DMS53 (cell line): ENCODE measurements around the gene SPESP1.
"Not testable (repeated sequence)": the region's sequence is repeated elsewhere in the genome, so short reads cannot be mapped to it uniquely, and the experiment has no call there.

Source experiments
- DNase-seq: peaks from one replicate; lab custom pipeline; 2025; lab: John Stamatoyannopoulos, UW

SPESP1 gene

DNA sequence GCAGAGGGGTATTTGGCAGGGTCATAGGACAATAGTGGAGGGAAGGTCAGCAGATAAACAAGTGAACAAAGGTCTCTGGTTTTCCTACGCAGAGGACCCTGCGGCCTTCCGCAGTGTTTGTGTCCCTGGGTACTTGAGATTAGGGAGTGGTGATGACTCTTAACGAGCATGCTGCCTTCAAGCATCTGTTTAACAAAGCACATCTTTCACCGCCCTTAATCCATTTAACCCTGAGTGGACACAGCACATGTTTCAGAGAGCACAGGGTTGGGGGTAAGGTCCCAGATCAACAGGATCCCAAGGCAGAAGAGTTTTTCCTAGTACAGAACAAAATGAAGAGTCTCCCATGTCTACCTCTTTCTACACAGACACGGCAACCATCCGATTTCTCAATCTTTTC, 33.4 kb downstream of the SPESP1 start:
- not testable (repeated sequence) for DNase-seq

DNA sequence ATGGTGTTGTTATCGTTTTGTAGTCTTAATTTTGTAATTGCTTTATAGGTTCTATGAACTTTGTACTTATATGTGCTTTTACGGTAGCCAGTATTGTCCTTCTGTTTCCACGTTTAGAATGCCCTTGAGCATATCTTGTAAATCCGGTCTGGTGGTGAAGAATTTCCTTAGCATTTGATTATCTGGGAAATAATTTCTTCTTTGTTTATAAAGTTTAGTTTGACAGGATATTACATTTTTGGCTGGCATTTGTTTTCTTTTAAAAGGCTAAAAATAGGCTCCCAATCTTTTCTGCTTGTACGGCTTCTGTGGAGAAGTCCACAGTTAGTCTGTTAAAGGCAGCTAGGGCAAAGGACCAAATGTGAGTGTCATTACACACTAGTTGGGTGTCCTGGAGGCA, 36.7 kb downstream of the SPESP1 start:
- DNase-seq: no peak

DNA sequence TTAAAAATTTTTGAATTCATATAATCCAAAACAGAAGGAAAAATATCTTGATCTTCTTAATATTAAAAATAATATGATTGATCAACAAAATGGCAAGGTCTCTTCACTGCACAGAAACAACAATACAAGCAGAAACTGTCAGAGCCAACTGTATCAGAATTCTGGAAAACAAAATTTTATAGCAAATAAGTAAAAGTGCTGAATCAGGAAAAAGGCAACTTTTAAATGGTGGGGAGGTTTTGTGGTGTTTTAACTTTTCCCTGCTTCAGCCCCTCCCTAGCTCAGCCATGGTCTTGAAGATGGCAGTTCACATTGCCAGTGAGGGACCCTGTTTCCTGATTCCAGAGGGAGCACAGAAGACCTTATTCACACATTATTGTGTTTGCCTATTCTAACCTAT, 37.6 kb downstream of the SPESP1 start:
- no peak for DNase-seq

DNA sequence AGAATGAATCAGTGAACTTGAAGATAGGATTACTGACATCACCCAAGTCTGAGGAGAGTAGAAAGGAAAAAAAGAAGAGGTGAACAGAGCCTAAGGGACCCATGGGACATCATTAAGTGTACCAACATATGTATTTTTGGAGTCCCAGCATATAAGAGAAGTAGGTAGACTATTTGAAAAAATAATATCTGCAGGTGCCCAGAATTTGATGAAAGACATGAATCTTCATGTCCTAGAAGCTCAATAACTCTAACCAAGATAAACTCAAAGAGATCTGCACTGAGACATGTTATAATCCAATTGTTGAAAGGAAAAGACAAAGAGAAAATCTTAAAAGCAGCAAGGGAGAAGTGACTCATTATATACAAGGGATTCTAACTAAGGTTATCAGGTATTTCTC, 39.0 kb downstream of the SPESP1 start:
- DNase-seq: no peak

DNA sequence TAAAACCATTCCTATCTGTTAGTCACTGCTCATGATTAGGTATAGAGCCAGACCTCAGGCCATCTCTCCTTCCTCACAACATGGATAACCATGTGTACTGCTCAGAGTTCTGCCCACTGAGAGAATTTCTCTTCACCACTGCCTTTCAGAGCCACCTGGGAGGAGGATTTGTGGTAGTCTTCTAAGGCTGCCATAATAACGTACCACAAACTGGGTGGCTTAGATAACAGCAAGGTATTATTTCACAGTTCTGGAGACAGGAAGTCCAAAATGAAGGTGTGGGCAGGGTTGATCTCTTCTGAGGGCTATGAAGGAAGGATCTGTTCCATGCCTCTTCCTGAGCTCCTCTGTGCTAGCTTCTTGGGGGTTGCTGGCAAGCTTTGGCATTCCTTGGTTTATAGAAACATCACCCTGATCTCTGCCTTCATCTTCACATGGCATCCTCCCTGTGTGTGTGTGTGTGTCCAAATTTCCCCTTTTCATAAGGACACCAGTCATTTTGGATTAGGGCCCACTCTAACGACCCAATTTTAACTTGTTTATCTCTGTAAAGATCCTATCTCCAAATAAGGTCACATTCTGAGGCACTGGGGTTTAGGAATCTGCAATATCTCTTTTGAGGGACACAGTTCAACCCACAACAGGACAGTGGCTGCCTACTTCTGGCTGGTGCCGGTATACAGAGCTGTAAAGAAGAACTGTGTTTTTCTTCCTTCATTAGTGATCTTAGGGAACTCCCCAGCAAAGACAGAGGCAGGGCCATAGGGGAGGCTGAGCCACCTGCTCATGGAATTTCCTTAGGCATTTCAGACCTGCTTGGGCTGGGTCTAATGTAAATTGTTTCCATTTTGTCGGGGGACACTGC, 42.1 kb downstream of the SPESP1 start:
- DNase-seq: no peak

GRCh38 chr15:68975651-68976160, 45.4 kb downstream of the SPESP1 start:
- DNase-seq: not testable (repeated sequence)

- not testable (repeated sequence) for DNase-seq
These were observed 47.1 kb downstream of the SPESP1 start for GRCh38 chr15:68977426-68977825.

DNA sequence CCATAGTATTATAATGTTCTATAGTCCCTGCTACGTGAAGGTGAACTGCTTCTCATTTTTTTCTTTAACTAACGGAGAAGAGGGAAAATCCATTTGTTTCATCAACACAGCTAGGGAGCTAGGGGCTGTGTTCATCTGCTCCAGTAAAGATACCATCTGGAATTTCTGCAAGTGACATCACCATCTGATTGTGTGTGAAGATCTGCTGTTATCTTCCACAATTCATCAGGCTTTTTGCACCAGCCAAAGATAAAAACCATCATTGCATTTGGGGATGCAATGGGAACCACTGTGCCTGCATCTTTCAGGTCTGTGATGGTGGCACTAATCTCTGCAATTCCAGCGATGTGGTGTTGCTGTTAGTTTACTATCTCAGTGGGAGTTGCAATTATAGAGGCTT, 48.7 kb downstream of the SPESP1 start:
- DNase-seq: no peak

DNA sequence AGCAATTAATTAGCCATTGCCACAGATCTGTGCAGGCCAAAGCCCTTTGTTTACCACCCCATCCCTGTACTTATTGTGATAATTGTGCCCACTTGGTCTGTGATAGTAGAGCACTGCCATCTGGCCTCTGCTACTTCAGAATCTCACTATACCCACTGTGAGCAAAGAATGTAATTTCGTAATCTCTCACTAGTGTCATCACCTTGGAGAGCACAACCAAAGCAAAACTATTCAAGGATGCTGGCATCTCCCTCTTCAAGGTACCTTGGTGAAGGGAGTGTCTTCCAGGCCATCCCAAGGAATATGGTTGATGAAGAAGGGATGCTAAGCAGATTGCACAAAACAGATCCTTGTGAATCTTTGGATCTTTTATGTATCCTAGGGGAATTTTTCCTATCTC, 49.5 kb downstream of the SPESP1 start:
- DNase-seq: no peak

DNA sequence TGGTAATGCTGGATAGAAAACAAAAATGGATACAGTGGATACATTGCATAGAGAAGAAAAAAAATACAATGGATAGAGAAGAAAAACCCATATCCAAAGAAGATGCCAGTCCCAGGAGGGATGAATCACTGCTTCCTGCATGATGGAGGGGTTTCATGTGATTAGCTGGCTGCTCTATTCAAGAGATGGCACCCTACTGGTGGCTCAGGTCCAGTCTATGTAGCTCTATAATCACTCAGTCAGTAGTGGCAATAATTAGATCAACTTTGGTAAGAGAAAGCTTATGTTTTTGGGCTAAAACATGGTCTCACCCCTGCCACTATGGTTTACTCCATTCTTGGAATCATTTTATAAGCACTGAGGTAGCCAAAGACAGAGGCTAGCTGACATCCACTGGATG, 50.5 kb downstream of the SPESP1 start:
- no peak for DNase-seq

- DNase-seq: no peak
These were observed 51.6 kb downstream of the SPESP1 start for GRCh38 chr15:68981941-68982340.

GRCh38 chr15:68982976-68983563, 52.7 kb downstream of the SPESP1 start:
- DNase-seq: no peak

- DNase-seq: no peak
These were observed 53.7 kb downstream of the SPESP1 start for GRCh38 chr15:68983961-68984481.

GRCh38 chr15:68984586-68984985, 54.3 kb downstream of the SPESP1 start:
- DNase-seq: no peak

- no peak for DNase-seq
These were observed 55.1 kb downstream of the SPESP1 start for GRCh38 chr15:68985361-68985891.

- no peak for DNase-seq
These were observed 56.0 kb downstream of the SPESP1 start for GRCh38 chr15:68986322-68986721.

GRCh38 chr15:68987120-68987519, 56.8 kb downstream of the SPESP1 start:
- DNase-seq: no peak

- DNase-seq: no peak
These were observed 57.4 kb downstream of the SPESP1 start for GRCh38 chr15:68987676-68988075.

DNA sequence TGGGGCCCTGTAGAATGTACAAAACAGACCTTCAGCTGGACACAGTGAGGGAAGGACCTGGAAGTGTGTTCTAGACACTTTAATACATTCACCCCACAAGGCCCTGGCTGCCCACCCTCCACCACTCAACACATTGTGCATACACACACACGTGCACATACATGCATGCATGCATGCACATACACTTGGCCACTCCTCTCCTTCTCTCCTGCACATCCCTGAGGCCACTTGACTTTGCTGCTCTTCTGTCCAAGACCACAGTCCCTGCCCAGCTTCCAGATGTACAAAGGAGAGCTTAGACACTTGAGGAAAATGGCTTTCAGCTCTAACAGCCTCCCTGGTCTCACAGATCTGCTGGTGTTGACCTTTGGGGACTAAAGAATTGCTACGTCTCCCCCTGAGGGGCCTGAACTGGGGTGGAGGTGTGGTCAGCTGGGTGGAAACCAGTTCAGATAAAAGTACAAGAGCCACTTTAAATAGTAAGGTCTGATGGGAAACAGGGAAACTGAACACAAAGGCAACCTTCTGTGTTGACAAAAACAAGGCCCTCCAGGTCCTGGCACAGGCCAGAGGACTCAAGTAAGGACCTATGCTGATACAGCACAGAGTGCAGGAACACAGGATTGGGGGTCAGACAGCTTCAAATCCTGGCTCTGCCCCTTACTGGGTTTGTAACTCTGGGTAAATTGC, 59.4 kb downstream of the SPESP1 start:
- DNase-seq: no peak

DNA sequence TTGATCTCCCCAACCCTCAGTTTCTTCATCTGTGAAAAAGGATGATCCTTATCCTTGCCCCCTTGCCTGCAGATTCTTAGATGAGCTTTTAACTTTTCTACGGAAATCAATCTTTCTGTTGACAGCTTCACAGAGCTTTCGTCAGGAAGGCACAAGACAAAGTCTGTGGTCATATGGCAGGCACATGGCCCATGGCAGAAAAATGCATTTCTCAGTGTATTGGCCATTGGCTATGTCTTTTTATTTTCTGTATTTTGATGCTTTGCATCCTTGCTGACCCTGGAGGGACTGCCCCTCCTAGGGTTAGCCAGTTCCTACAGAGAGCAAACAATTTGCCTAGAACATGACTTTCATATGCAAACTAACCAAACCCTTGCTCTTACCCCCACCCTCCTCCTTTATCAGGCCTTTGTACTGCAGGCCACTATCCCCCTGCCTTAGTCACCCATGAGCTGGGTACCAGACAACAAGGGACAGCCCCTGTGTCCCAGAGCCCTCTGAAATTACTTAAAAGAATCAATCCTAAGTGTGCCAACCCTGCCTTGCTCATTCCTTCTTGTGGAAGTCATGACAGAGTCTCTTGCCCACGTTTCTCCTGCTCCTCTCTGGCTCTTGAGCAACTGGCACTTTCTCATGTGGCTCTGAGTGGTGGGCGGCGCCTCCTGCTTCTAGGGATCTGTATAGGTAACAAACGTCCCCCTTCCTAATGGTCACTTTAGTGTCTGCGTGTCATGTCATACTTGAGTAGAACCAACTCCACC, 60.1 kb downstream of the SPESP1 start:
- no peak for DNase-seq

GRCh38 chr15:68990992-68991500, 60.7 kb downstream of the SPESP1 start:
- DNase-seq: no peak
